Endothelial cell of umbilical vein (primary cell): ENCODE measurements around the gene ITPR2. TPM values are rescaled to one million over a fixed set of nuclear protein-coding genes. Genes with fewer than 3 reads are reported as not detected.

Experiments
- BruUV-seq: library from RNA; stranded (reverse); fragments of 400-500 nt; replicated peaks from 2 replicates; lab custom pipeline; 2021; lab: Mats Ljungman, UMichigan
- CTCF ChIA-PET: fragments of 300-600, 350-600 bp; sonication (Branson Sonifier 250); formaldehyde crosslinking; loops from one replicate; lab custom pipeline; 2021; ENCODE audit warnings: antibody characterized with exemption, inconsistent platforms; lab: Charles Lee
- POLR2A ChIA-PET: fragments of 300-600, 350-600 bp; sonication (Branson Sonifier 250); formaldehyde crosslinking; loops from one replicate; lab custom pipeline; 2021; ENCODE audit warnings: antibody characterized with exemption, inconsistent platforms; lab: Charles Lee
- DNase-seq: peaks from one replicate; pipeline ENCODE4 v3.0.0-alpha.2; 2011; ENCODE audit warnings: low read depth, low spot score
- FAIRE-seq: peaks from 2 replicates; lab custom pipeline; 2011; peaks lifted over from hg19 to GRCh38; lab: Jason Lieb, UNC
- H2AFZ ChIP-seq: 2 replicates; pipeline ENCODE4 v1.6.0; 2012; ENCODE audit warnings: low read depth, low read length, control low read depth, inconsistent platforms
- H3K27ac ChIP-seq: 2 replicates; pipeline ENCODE4 v1.5.1; 2011; ENCODE audit warnings: low read depth, mild to moderate bottlenecking, control low read depth, low read length, moderate library complexity; ENCODE audit not compliant: insufficient read depth
- H3K27me3 ChIP-seq, 2 experiments: 2 replicates each; pipeline versions ENCODE4 v1.6.0 to v1.6.1; 2011; ENCODE audit warnings: low read length in 2 of 2, mixed read lengths in 1 of 2; ENCODE audit not compliant: control insufficient read depth in 2 of 2, insufficient read depth in 2 of 2
- H3K36me3 ChIP-seq, 2 experiments: 2 replicates in 1 of 2; 3 replicates in 1 of 2; pipeline ENCODE4 v1.5.1; 2011; ENCODE audit warnings: low read length in 2 of 2, mild to moderate bottlenecking in 1 of 2, moderate library complexity in 1 of 2; ENCODE audit not compliant: control insufficient read depth in 2 of 2, insufficient read depth in 2 of 2; ENCODE audit errors: extremely low read depth in 1 of 2
- H3K4me1 ChIP-seq: 3 replicates; pipeline ENCODE4 v1.5.1; 2011; ENCODE audit warnings: mild to moderate bottlenecking, low read length; ENCODE audit not compliant: control insufficient read depth, insufficient read depth; ENCODE audit errors: extremely low read depth
- H3K4me2 ChIP-seq: 2 replicates; pipeline ENCODE4 v1.6.1; 2011; ENCODE audit warnings: low read length, control low read depth, mixed read lengths; ENCODE audit not compliant: insufficient read depth
- H3K4me3 ChIP-seq, 3 experiments: fragments of 200-600 bp in 1 of 3; sonication (generic), shearing (Covaris generic) in 1 of 3; replicated peaks in 1 of 3; 2 replicates each; pipeline ENCODE4 v1.5.1; 2011 to 2016; ENCODE audit warnings: control low read depth in 3 of 3, low read length in 3 of 3, mild to moderate bottlenecking in 2 of 3, inconsistent platforms in 1 of 3, low read depth in 1 of 3, moderate library complexity in 1 of 3; ENCODE audit not compliant: insufficient read depth in 1 of 3
- H3K79me2 ChIP-seq: 2 replicates; pipeline ENCODE4 v1.6.0; 2012; ENCODE audit warnings: low read length, inconsistent platforms; ENCODE audit not compliant: control insufficient read depth, insufficient read depth
- H3K9ac ChIP-seq: replicated peaks from 2 replicates; pipeline ENCODE3; 2011; ENCODE audit warnings: low read length, control low read depth; ENCODE audit not compliant: insufficient read depth; ENCODE audit errors: extremely low read depth
- H3K9me1 ChIP-seq: replicated peaks from 3 replicates; pipeline ENCODE4 v1.6.0; 2011; ENCODE audit warnings: mild to moderate bottlenecking, low read length; ENCODE audit not compliant: control insufficient read depth, insufficient read depth; ENCODE audit errors: extremely low read depth
- H3K9me3 ChIP-seq: replicated peaks from 2 replicates; pipeline ENCODE4 v1.5.1; 2012; ENCODE audit warnings: low read length, inconsistent platforms; ENCODE audit not compliant: control insufficient read depth, insufficient read depth
- H4K20me1 ChIP-seq: replicated peaks from 2 replicates; pipeline ENCODE3; 2011; ENCODE audit warnings: mild to moderate bottlenecking, low read length; ENCODE audit not compliant: control insufficient read depth, insufficient read depth; ENCODE audit errors: extremely low read depth
- CTCF ChIP-seq, 2 donors: IDR thresholded peaks; 1 replicate in 1 of 2; 2 replicates in 1 of 2; pipeline ENCODE4 v1.5.1; 2011; ENCODE audit warnings: low read length in 2 of 2, mild to moderate bottlenecking in 2 of 2, moderate library complexity in 2 of 2, control low read depth in 1 of 2, inconsistent platforms in 1 of 2, low read depth in 1 of 2; ENCODE audit not compliant: insufficient read depth in 1 of 2; ENCODE audit errors: extremely low read depth in 1 of 2
- EZH2 ChIP-seq: IDR thresholded peaks from 2 replicates; pipeline ENCODE4 v1.6.1; 2012; ENCODE audit warnings: borderline replicate concordance, low read depth, mild to moderate bottlenecking, moderate library complexity, low read length, inconsistent platforms; ENCODE audit not compliant: severe bottlenecking
- FOS ChIP-seq: IDR thresholded peaks from 2 replicates; pipeline ENCODE4 v1.6.1; 2011; ENCODE audit warnings: mild to moderate bottlenecking, low read length, moderate library complexity, borderline replicate concordance; ENCODE audit not compliant: insufficient read depth
- GATA2 ChIP-seq: IDR thresholded peaks from 2 replicates; pipeline ENCODE4 v1.7.0; 2011; ENCODE audit warnings: low read depth, mild to moderate bottlenecking, moderate library complexity, mixed read lengths, low read length; ENCODE audit not compliant: insufficient read length, insufficient read depth
- JUN ChIP-seq: IDR thresholded peaks from 2 replicates; pipeline ENCODE4 v1.6.1; 2011; ENCODE audit warnings: borderline replicate concordance, low read depth; ENCODE audit not compliant: insufficient read length, insufficient read depth
- MAX ChIP-seq: IDR thresholded peaks from 2 replicates; pipeline ENCODE4 v1.6.1; 2011; ENCODE audit not compliant: insufficient read depth, insufficient read length
- MYC ChIP-seq: IDR thresholded peaks from one replicate; pipeline ENCODE4 v1.6.1; 2011; ENCODE audit warnings: mild to moderate bottlenecking, low read depth, low read length
- POLR2A ChIP-seq: IDR thresholded peaks from 2 replicates; pipeline ENCODE4 v1.6.1; 2012; ENCODE audit warnings: low read depth, mild to moderate bottlenecking, control low read depth, low read length
- POLR2AphosphoS5 ChIP-seq: IDR thresholded peaks from 2 replicates; pipeline ENCODE4 v1.6.1; 2012; ENCODE audit warnings: low read depth, mild to moderate bottlenecking, control low read depth, low read length, moderate library complexity; ENCODE audit not compliant: insufficient read depth
- dilution Hi-C: fragments of 300-500 bp; cut with MboI; formaldehyde crosslinking; loops from one replicate; pipeline ENCODE4 v1.15.0; 2019; ENCODE audit warnings: low sequenced_read_pairs; ENCODE audit not compliant: extremely low pct_ligation_motif_present
- intact Hi-C: fragments of 100-400 bp; cut with micrococcal nuclease; formaldehyde crosslinking; loops from one replicate; pipeline ENCODE4 v1.10.0; 2022
- polyA plus RNA-seq, 4 experiments: library from polyadenylated mRNA; depleted of rRNA in 3 of 4; stranded (reverse) in 3 of 4; unstranded in 1 of 4; fragments of >200 nt; gene quantifications; 2 replicates each; pipeline versions ENCODE4 v1.2.1 to v1.2.3, GENCODE V29; 2011 to 2012; ENCODE audit warnings: missing spikeins in 1 of 4
- total RNA-seq: library from RNA; stranded (reverse); gene quantifications from 2 replicates; pipeline ENCODE4 v1.2.3, GENCODE V29; 2021

Gene ITPR2
- total and polyA plus RNA-seq, 2 donors (not counting 3 experiments of a cell fraction or from before 2014, with no cell fraction given), result 16.2 to 86.8 TPM

- no TSS peak for BruUV-seq
- Histone ChIP-seq H4K20me1 (no peaks in the 10 kb centered on the region), H3K27me3 (no peaks in the 10 kb centered on the region), H3K27ac (no peak overlapping the region), H3K4me1 (peaks cover 39% of the 10 kb centered on the region), H2AFZ (no peak overlapping the region), H3K79me2 (peaks cover 29% of the 10 kb centered on the region), H3K9me1 (no peaks in the 10 kb centered on the region), H3K4me3 (no peak overlapping the region), H3K36me3 (no peaks in the 10 kb centered on the region), H3K4me2 (no peak overlapping the region), H3K9ac (no peak overlapping the region), H3K9me3 (no peaks in the 10 kb centered on the region)
- ChIA-PET CTCF (interaction anchor here (2.2 kb wide), 2 partner anchors 11 to 39 kb away, joined by 7 to 18 read pairs; no protein-coding TSS in a partner anchor), POLR2A (no interaction called here)
- FAIRE-seq (no peak), DNase-seq (no peak)
- dilution Hi-C loops, result no loop called here
- intact Hi-C loops, result no loop called here
- TF ChIP-seq MYC (no peak), FOS (peak; percentile 19)
These were observed 92.6 kb downstream of the ITPR2 start for GRCh38 chr12:26740348-26740747.

- Histone ChIP-seq H3K9ac (no peak overlapping the region), H3K36me3 (no peaks in the 10 kb centered on the region), H3K4me1 (peaks cover 33% of the 10 kb centered on the region), H3K27me3 (no peaks in the 10 kb centered on the region), H3K9me1 (no peaks in the 10 kb centered on the region), H4K20me1 (no peaks in the 10 kb centered on the region), H3K79me2 (peaks cover 22% of the 10 kb centered on the region), H3K27ac (no peak overlapping the region), H3K4me2 (no peak overlapping the region), H3K9me3 (no peaks in the 10 kb centered on the region), H3K4me3 (no peak overlapping the region), H2AFZ (no peak overlapping the region)
- CTCF ChIA-PET, result interaction anchor here (1.3 kb wide), 1 partner anchor 9 kb away, joined by 4 read pairs; no protein-coding TSS in a partner anchor
- dilution Hi-C loops, result no loop called here
- BruUV-seq, result no TSS peak
- intact Hi-C loops, result no loop called here
- TF ChIP-seq MAX (no peak), POLR2AphosphoS5 (no peak), GATA2 (no peak), JUN (no peak), FOS (no peak), EZH2 (no peak), CTCF (IDR thresholded peaks at IDR 0.05; ENCODE audit: extremely low read depth in 1 of 2, insufficient read depth in 1 of 2, low read depth in 1 of 2, low read length in 2 of 2) (no peak), MYC (no peak), POLR2A (no peak)
- POLR2A ChIA-PET, result no interaction called here
- FAIRE-seq, result no peak
- no peak for DNase-seq
These were observed 95.4 kb downstream of the ITPR2 start for GRCh38 chr12:26737487-26738030.
